Camera-type eye (tissue), 1 donor: ENCODE data around the gene CREBZF. TPM values are rescaled to one million over a fixed set of nuclear protein-coding genes. Genes with fewer than 3 reads are reported as not detected.

Experiments
- total RNA-seq: library from RNA; depleted of rRNA; stranded (reverse); fragments of >200 nt; gene quantifications from one replicate; pipeline ENCODE4 v1.2.3, GENCODE V29; 2014

CREBZF gene, protein sequence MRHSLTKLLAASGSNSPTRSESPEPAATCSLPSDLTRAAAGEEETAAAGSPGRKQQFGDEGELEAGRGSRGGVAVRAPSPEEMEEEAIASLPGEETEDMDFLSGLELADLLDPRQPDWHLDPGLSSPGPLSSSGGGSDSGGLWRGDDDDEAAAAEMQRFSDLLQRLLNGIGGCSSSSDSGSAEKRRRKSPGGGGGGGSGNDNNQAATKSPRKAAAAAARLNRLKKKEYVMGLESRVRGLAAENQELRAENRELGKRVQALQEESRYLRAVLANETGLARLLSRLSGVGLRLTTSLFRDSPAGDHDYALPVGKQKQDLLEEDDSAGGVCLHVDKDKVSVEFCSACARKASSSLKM
- 227 TPM for total RNA-seq

DNA sequence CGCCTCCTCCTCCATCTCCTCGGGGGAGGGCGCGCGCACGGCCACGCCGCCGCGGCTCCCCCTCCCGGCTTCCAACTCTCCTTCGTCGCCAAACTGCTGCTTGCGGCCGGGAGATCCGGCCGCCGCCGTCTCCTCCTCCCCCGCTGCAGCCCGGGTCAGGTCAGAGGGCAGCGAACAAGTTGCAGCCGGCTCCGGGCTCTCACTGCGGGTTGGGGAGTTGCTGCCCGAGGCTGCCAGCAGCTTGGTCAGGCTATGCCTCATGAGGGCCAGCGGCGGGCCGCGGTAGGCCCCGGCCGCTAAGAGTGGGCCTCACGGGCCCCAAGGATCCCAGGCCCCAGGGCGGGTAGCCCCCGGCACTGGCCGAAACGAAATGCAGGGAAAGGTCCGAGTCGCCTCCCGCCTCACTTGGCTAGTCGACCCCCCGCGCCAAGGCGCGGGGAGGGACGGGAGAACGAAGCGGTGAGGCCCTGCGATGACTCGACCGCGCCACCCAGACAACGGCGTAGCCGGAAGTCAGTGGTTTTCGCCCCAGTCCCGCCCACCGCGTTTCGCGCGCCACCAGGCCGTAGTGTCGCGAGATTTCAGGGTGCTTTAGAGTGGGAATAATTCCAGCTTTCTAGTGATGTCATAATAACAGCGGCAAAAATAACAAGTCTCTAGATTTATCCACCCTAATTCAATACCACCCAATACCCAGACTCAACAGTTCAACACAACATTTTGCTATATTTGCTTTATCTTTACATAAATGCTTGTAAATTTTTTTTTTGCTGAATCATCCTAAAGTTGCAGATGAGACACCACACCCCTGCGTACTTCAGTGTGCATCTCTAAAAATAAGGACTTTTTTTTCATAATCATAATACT, at the start of gene CREBZF:
TSS of gene CREBZF (minus strand) at position 515 of the 867 bp plus-strand sequence. CDS start at position 261, 254 bp downstream.

DNA sequence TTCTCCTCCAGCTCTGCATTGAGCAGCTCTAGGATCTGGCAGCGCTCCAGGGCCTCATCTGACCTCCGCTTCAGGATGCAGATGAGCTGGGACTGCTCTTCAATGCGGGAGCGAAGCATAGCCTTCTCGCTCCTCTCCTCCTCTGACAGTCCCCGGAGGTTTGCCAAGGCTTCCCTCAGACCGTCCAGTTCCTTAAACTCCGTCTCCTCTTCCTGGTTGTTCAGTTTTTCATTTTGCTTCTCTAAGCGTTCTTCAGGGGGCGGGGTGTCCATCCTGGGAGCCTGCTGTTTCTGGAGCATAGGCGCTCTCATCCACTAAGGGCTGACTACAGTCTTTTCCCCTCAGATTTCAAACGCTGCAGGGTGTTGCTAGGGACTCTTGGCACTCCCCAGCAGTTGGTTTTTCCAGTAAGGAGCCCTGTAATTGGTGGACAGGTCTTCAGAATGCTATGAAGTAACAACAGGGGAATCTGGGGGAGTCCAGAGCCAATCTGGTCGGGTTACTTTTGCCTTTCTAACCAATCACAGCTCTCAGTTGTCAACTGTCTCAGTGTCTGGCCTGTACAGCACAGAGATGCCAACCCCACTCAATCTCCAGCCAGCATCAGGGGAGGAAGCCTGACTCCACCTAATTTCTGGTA, 21.0 kb upstream of the CREBZF start, which contains the start of gene CCDC89:
TSS of gene CCDC89 (minus strand) at position 376 of the 640 bp plus-strand sequence. CDS start at position 311, 65 bp downstream.

DNA sequence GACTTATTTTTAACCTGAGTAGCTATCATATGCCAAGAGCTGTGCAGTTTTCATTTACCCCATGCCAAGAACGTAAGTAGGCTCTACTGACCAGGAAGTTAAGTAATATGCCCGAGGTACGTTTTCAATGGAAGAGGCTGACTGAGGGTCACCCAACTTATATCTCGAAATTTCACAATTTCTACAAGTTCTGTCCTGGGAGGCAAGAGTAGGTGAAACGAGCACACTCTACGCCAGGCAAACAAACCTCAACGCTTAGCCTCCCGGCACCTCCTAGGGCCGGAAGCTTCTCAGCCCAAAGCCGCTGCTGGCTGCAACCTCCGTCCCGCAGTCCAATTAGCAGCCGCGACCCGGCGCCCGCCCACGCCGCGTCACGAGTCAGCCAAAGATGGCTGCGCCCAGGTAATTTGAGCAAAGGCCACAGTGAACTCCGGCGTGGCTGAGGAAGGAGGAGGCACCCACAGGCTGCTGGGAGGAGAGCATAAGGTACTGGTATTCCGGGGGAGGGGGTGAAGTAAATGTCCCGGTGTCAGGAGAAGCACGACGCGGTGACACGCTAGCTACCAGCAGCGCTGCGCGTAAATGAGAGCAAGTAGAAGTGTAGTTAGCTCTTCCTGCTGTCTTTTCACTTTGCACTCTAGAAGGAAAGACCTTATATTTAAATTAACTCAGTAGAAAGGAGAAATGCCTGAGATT, 17.2 kb downstream of the CREBZF start, which contains the start of gene TMEM126A:
TSS of gene TMEM126A (plus strand) at position 364 of the 696 bp plus-strand sequence. CDS start 2,289 bp downstream, outside the sequence.

DNA sequence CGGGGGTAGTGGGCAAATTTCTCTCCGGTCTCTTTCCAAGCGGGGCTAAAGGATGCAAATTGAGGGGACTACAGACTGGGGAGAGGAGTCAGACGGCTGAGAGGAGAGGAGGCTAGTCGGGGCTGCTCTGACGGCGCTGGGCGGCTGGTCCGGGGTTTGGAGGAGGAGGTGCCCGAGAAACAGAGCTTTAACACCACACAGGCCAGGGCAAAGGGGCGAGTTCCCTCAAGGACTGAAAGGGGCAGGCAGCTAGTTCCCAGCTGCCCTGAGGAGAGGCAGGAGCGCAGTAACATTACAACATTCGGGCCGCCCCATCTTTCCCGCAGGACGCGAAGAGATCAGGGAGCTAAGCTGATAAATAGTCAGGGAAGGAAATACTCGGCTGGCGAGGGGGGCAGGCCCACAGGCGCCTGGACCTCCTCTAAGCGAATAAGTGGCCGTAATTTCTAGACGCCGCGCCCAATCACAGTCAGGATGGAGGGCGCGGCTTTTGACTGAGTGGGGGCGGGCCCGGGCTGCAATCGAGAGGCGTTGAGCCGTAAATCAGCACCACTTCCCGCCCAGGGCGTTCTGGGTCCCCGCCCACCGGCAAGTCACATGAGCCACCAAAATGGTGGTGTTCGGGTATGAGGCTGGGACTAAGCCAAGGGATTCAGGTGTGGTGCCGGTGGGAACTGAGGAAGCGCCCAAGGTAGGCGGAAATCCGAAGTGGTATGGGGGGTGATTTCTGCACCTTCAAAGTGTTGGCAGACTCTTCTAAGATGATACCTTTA, 36.7 kb downstream of the CREBZF start, which contains the start of gene TMEM126B:
TSS of gene TMEM126B (plus strand) at position 596 of the 773 bp plus-strand sequence. CDS start at position 611, 15 bp downstream.

DNA sequence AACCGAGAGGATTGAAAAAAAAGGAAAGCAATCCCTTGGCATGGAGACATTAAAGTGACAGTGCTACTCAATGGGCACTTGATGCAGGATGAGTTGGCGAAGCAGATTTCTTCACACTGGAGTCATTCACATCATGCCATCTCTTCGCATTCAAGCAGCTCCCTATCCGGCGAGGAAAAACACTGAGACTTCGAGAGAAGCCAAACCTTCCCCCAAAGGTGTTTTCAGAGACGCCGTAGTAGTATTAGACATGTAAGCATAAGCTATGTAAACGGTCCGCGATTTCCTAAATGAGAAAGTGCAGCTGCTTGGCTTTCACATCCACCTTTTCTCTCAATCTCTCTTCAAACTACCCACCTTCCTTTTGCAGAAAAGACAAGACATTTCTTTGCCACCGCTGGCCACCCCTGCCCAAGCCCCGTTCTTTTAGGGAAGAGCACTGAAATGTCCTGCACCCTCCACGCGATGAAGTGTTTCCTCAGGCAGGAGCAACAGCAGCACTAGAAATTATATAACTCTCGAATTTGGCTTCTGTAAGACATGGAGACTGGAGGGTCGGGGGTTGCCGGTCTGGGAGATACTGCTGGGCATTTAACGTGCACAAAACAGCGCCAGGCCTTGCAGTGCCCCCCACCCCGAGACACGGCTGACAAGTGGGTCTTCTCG, 37.5 kb downstream of the CREBZF start, which contains the start of gene DLG2:
TSS of gene DLG2 (minus strand) at position 13 of the 666 bp plus-strand sequence.

Other genes with a start within 250 kb of the CREBZF start
- gene DLG2, start 37.8 kb downstream of the CREBZF start, total RNA-seq: 73.8 TPM
- gene TMEM126B, start 36.5 kb downstream of the CREBZF start, total RNA-seq: 54.9 TPM
- gene TMEM126A, start 17.2 kb downstream of the CREBZF start, total RNA-seq: 7.1 TPM
- 4.0 TPM for gene CCDC89, start 21.1 kb upstream of the CREBZF start, total RNA-seq
- 53.6 TPM for gene SYTL2, start 146.0 kb upstream of the CREBZF start, total RNA-seq
- not detected for gene CCDC83, start 190.3 kb upstream of the CREBZF start, total RNA-seq